GM21447 (cell line): ENCODE measurements around the gene INPP5E.
A peak's percentile ranks its signal among the peaks of the same experiment; 100 is the strongest.
"Not testable (repeated sequence)": the region's sequence is repeated elsewhere in the genome, so short reads cannot be mapped to it uniquely, and the experiment has no call there.

Experiments used
- ATAC-seq: cut with Tn5 transposase; IDR thresholded peaks from one replicate; pipeline ENCODE4 v1.9.1; 2021; ENCODE audit not compliant: unreplicated experiment

INPP5E gene

DNA sequence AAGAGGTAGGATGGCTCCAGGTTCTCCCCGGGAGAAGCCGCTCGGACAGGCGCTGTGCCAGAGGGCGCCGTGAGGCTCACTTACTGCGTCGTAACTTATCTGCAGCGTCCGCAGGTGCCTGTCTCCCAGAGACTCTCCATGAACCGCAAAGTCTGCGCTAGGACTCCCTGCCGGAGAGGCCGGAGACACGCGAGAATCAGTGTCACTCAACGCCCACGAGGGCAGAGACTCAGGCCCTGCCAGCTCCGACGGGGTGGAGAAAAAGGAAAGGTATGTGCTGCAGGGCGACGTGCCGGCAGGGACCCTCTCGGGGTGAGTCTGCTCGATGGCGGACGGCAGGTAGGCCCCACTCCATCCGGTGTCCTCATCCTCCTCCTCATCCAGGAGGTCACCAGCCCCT is 32.6 kb downstream of the INPP5E start:
- ATAC-seq, result not testable (repeated sequence)

DNA sequence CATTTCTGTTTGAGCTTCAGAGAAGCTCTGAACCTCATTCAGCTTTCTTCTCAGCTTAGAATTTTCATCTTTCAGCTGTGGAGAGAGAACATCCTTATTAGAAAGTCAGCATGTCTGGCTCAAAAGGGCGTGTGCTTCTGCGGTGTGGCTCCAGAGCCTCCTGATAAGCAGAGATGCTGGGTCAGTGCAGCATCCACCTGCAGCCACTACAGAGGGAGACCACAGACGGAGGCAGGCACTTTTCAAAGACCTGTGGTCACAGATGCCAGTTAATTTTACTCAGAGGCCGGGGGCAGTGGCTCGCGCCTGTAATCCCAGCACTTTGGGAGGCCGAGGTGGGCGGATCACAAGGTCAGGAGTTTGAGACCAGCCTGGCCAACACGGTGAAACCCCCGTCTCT is 33.7 kb downstream of the INPP5E start:
- ATAC-seq, result not testable (repeated sequence)

DNA sequence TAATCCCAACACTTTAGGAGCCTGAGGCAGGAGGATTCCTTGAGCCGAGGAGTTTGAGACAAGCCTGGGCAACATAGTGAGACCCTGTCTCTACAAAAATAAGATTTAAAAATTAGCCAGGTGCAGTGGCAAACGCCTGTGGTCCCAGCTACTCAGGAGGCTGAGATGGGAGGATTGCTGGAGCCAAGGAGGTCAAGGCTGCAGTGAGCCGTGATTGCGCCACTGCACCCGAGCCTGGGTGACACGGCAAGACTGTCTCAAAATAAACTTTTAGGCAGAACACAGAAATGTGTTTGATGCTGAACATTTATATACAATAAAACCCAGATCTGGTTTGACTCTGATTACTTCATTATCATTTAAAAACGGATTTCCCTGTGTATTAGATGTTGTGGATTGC is 34.2 kb downstream of the INPP5E start:
- ATAC-seq, result no peak

DNA sequence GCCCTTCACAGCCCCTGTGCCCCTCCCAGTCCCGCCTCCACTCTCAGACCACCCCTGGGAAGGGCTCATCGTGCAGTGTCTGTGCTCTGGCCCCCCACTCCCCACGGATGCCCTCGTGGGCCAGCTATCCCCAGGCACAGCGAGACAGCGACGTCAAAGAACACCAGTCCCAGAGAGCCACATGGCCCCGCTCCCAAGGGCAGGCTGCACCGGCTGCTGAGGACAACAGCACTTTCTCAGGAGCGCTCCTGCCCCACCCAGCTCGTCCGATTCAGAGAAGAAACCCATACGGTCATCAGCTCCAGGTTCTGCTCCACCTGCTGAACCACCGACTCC is 34.9 kb downstream of the INPP5E start:
- ATAC-seq, result no peak

DNA sequence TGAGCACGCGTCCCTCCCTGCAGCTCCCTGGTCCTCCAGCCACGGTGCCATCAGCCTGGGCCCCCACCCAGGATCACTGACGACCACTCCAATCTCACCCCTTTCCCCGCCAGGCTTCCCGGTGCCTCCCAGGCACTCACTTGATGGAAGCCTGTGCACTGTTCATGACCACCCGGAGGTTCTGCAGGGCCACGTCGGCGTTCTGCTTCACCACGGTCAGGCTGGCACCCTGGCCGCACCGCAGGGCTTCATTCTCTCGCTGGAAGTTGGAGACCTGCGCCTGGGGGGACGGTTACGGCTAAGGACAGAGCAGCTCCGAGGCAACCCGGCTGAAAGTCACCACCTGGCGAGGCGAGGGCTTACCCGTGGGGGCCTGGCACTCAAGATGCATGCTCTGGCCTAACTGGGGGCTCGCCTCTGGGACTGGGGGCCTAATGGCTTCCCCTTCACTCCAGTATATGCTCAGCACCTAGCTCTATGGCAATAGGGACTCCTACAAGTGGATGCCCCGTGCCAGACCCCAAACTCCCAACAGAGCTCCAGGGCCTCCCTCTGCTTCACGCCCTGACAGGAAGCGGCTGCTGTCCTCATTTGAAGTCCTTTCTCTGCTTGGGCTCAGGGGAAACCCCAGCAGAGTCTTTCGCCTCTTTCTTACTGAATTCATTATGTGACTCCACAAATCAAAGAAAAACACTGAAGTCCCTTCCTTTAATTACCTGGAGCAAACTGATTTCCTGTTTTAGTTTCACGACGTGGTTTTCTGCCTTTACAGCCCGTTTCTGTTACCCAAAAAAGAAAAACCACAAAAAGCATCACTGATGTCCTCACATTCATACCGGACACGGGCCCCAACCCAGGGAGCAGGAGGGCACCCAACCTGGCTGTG is 35.5 kb downstream of the INPP5E start:
- ATAC-seq, result no peak

DNA sequence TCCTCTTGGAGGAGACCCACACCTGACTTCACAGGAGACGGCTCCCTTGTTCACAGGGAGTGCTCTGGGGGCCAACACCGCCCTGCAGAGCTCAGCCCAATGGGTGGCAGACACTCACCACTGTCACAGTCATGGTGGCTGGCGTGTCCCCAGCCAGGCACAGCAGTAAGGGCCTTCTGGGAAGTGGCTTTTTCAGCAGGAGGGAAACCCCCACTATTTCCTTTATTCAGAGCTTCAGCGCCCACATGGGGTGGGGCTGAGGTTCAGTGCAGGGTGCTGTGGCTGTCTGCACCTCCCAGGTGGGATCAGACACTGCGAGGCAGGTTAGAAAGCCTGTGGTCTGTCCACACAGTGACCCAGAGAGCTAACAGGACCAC is 36.1 kb downstream of the INPP5E start:
- no peak for ATAC-seq

DNA sequence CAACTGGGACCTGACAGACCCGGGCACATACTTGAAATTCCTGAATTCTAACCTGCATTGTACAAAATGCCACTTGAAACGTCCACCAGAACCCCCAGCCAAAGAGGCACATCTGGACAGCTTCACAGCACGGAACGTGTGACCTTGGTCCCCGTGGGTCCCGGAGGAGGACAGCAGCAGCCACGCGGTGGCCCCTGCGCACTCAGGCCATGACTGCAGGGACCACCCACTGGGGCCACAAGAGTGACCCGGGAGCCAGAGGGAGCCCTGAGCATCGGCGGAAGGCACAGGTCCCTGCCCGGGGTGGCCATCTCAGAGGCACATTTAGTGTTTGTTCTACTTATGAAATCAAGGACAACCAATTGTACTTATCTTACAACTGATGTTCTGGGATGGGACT is 37.6 kb downstream of the INPP5E start:
- ATAC-seq, result no peak

DNA sequence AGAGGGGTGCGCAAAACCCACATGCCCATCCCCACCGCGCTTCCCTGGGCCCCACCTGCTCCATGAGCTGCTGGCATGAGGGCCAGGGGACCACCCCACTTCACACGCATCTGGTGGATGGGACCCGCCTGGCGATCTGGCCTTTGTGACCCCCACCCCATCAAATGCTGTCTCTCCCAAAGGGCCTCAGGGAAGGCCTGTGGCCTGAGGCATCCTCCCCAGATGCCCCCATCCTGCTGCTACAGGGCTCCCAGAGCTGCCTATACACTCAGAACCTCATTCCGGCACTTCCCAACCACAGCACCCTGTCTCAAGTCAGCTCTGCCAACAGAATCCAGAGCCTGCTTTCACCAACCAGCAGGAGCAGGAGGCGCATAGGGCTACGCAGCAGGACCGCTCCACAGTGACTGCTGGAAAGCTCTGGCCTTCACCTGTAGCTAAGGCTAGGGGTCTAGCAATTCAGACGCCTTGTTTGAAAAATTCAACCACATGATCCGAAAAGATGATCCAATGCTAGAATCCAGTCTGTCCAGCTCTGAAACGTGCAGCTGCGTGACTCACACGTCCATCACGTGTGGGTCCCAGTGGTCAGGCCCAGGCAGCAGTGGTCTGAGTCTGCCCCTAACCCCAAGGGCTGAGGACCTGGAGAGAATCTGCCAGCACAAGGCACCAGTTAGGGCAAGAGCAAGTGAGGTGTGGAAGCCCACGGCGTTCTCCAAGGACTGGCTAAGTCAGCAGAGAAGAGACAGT is 38.3 kb downstream of the INPP5E start:
- no peak for ATAC-seq

DNA sequence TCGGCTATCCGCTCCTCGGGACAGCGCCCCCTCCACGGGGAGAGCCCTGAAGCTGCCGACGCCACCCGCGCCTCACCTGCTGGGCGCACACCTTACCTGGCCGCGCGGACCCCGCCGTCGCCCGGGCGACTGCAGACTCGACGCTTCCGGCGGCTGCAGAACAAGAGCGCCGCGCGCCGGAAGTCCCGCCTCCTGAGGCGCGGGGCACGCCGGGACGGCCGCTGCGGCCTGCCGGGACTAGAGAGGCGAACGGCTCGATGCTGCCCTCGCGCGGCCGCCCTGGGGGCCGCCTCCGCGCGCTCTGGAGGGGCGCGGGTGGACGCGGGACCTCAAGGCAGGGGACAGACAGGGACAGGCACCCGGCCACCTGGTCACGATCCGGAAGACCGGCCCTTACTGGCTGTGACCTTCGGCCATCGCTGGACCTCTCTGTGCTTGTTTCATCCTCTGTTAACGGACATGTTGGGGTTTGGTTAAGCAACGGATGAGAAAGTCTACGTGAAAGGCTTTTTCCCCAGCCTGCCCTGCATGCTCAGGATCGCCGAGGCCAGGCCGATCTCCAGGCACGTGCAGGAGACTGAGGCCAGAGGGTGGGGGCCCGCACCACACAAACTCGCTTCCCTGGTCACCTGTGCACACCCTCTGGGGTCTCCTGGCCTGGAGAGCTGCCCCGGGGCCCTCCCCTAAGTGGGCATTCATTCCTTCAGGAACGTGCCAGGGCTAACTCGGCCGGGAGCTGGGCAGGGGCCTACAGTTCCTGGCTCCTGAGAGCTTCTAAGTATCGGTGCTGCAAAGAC is 39.4 kb downstream of the INPP5E start, which contains the start of gene SNAPC4:
Gene SNAPC4 (minus strand): TSS at position 133 of the 797 bp plus-strand sequence. CDS start 1,742 bp downstream, outside the sequence.
- ATAC-seq, result peak; percentile 57

DNA sequence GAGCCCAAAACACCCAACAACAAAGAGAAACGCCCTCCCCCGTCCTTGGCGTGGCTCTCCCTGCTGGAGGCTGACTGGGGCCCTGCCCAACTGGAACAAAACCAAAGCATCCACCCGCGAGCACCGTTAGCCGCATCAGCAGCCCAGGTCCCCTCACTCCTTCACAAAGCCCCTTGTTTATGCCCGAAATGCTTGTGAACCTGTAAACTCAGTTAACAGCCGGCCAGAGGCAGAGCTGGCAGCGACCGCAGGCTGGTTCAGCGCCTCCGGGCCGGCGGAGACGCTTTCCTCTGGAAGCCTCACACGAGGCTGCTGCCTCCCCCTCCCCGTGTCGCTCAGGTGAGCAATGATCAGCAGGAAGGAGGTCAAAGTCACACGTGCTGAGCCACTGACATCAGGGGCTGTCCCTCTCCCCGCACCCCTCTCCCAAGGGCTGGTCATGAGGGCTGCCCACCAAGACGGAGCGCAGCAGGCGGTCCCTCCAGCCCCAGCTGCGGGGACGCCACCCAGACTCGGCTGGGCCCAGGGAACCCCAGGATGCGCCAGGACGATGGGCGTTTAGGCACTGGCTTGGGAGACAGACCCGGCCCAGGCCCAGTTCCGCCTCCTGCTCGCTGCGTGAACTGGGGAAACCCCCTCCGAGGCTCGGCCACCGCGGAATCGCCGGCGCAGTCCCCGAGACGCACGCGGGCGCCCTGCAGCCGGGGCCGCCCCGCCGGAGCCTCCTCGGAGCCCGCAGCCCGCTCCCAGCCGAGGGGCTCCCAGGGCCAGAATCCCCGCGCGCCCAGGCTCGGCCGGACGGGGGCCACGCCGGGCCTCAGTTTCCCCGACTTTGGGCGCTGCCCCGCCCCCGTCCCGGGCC is 40.2 kb downstream of the INPP5E start:
- peak; percentile 27 for ATAC-seq

DNA sequence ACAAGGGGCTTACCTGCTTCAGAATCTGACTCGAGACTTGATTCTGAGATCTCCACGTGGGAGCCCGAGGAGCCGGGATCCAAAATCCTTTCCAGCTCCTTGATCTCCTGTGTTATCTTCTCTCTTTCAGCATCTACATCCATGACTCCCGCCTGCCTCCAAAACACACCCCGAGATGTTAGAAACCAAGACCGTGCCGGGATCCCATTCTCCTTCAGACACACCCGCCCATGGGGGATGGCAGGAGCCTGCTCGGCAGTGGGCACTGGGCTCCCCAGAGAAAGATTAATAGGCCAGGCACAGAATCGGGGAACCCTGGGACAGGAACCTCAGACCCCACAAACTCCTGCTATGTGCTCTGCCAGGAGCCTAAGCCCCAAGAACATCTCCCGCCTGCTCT is 41.4 kb downstream of the INPP5E start:
- no peak for ATAC-seq

DNA sequence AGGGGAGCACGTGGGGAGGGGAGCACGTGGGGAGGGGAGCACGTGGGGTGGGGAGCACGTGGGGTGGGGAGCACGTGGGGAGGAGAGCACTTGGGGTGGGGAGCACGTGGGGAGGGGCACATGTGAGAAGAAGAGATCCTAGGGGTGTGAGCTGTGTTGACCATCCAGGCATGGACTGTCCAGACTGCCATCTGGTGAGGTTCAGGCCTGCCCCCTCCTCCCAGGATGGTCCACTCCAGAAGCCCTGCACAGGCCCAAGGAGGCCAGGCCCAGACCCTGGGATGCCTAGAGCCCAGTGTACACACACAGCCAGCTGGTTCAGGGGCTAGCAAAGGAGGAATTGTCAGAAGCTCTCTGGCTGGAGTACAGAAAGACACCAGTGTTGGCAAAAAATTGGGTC is 42.0 kb downstream of the INPP5E start:
- no peak for ATAC-seq

DNA sequence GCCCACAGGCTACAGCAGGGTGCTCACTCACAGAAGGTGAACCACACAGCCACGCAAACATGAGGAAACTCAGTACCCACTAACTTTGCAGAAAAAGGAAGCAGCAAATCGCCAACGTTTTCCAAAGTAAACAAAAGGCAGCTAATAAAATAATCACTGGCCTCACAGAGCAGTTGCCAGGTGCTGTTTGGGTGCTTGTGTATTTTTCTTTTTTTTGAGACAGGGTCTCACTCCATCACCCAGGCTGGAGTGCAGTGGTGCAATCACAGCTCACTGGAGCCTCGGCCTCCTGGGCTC is 43.5 kb downstream of the INPP5E start:
- no peak for ATAC-seq

DNA sequence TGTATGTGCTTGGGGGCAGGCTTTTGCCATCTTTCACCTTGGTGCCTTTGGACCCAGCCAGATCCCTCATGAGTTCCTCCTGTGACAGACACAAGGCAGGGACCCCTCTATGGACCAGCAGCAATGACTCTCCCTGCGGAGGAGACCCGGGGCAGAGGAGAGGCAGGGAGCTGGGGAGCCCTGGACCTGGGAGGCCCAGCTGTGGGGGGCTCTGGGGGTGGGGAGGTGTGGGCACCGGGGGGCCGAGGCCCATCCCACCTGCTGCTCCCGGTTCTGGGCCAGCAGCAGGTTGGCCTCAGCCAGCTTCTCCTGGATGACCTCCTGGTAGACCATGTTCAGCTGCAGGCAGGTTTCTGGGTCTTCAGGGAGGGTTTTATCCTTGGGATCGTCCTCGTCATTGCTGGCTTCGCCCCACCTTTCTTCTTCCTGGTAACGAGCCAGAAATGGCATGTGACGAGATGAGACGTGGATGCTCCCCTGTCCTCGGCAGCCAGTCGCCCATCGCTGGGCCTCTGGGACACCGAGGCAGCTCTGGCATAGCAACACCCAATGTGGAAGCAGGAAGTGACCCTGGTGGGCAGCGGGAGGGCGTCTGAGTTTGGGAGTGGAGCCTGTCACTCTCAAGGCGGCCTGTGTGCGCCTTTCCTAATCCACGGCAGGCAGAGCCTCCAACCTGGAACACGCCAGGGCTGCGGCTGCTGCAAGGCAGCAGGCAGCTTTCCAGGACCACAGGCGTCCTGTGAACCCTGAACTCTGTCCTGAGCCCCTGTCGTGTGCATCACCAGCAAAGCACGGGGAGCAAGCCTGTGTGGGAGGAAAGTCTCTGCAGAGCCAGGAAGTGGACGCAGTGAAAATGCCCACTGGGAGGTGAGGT is 44.1 kb downstream of the INPP5E start:
- ATAC-seq, result no peak

DNA sequence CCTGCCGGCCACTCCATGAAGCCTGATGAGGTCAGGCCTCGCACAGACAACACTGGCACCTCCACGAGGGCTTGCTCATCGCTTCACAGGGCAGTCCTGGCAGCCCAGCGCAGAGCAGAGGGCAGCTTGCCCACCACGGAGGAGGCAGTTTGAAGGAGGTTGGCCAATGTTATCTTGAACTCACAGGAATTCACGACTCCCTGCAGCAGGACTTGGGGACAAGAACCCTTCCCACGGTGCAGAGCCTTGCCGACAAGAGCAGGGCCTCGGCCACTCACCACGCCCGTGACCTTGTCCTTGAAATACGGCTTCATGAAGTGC is 44.7 kb downstream of the INPP5E start:
- ATAC-seq, result no peak

DNA sequence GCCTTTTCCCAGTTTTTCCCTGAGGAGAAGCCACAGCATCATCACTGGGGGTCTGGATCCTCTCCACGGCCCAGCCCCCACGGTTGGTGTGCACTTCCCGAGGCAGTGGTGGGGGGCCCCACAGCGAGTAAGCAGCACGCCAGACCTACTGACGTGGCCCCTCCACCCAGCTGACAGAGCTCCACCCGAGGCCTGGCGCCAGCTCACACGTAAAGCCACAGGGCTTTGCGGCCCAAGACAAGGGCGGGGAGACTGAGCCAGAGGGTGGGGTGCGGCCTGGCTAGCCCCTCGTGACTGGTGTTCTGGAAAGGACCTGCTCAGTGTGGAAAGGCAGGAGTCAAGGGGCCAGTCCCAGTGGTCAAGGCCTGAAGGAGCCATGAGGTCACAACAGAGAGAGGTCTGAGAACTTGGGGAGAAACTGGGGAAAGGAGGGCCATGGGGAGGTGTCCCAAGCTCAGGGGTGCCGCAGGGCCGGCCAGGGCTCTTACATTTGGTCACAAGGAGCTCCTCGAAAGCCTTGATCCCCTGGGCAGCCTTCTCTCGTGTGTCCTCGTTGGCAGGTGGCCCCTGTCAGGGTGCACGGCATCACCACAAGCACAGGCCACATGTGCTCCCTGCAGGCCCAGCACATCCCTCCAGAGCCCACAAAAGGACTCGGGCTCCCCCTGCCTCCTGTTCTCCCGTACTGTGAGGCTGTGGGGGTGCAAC is 45.2 kb downstream of the INPP5E start:
- no peak for ATAC-seq

DNA sequence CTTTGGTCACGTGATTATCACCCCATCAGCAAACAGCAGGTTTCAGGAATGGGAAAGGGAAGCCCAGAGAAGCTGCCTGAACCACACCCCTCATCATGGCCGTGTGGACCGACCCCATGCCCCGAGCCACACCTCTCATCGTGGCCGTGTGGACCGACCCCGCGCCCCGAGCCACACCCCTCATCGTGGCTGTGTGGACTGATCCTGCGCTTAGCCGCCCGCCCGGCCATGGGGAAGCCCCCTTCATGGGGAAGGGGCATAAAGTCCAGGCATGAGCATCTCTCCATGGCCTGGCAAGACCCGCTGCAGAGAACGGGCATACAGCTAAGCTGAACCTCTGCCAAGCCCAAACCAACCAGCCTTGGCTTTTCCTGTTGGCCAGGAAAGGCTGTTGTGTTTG is 46.1 kb downstream of the INPP5E start:
- no peak for ATAC-seq

DNA sequence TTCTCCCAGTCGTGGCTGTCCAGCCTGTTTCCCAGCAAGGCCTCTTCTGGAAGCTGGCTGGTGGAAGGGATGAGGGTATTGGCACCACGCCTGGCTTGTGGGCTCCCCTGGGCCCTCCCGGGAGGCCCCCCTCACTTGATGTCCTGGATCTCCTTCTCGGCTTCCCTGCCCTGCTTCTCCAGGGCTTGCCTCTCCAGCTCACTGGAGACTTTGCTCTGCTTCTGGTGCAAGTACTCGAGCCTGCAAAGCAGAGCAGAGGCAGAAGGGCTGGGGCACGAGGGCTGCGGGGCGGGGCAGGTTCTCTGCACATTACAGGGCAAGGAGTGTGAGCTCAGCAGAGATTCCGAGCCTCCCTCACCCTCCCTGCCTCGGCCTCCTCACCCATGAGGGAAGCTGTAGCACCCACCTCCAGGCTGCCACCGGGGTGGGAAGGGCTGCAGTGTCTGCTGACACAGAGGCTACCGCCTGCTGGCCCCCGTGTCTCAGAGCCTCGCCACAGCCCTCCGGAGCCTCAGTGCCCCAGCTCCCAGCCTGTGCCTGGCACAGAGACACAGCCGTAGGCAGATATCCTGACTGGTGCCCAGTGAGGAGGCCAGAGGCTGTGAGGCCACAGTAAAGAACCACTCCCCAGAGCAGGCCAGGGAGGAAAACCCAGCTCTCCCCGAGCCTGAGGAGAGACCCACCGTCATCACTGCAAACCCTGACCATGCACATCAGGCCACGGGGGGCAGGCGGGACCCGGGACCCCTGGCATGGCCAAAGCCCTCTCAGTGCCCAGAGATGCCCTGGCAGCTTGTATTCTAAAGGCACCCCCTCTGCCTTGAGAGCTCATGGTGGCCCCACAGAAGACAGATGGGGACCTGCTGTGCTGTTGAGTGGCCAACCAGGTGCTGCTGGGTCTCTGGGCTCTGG is 46.9 kb downstream of the INPP5E start:
- no peak for ATAC-seq
